Measurements from ENCODE around the gene ERAL1.
"Not testable (repeated sequence)": the region's sequence is repeated elsewhere in the genome, so short reads cannot be mapped to it uniquely, and the experiment has no call there.

ERAL1 gene

GRCh38 chr17:28900986-28901726 is 46.3 kb downstream of the ERAL1 start:
- DNase-seq = no peak

GRCh38 chr17:28901866-28902818 is 47.3 kb downstream of the ERAL1 start:
- peak in 1 of 2 experiments; percentile 45 for DNase-seq

GRCh38 chr17:28902819-28903545 is 48.2 kb downstream of the ERAL1 start, which contains the start of gene DHRS13:
DHRS13 (minus strand) TSS chr17:28903079; CDS start chr17:28902944, 135 bp downstream.
- DNase-seq = peak; percentile 89 to 90

DNA sequence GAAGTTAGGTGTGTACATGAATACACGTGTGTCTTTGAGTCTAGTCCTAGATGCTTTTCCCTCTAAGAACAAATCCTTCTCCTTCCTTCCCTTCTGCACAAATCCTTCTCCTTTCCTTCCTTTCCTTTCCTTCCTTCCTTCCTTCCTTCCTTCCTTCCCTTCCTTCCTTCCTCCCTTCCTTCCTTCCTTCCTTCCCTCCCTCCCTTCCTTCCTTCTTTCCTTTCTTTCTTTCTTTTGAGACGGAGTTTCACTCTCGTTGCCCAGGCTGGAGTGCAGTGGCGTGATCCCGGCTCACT is 48.7 kb downstream of the ERAL1 start:
- DNase-seq = not testable (repeated sequence)

- DNase-seq = no peak
Observed at GRCh38 chr17:28904800-28905199, 50.0 kb downstream of the ERAL1 start.

- DNase-seq = no peak
Observed at GRCh38 chr17:28906276-28906675, 51.5 kb downstream of the ERAL1 start.

GRCh38 chr17:28906706-28907438 is 52.1 kb downstream of the ERAL1 start:
- no peak for DNase-seq

GRCh38 chr17:28907709-28908475 is 53.1 kb downstream of the ERAL1 start:
- no peak for DNase-seq

DNA sequence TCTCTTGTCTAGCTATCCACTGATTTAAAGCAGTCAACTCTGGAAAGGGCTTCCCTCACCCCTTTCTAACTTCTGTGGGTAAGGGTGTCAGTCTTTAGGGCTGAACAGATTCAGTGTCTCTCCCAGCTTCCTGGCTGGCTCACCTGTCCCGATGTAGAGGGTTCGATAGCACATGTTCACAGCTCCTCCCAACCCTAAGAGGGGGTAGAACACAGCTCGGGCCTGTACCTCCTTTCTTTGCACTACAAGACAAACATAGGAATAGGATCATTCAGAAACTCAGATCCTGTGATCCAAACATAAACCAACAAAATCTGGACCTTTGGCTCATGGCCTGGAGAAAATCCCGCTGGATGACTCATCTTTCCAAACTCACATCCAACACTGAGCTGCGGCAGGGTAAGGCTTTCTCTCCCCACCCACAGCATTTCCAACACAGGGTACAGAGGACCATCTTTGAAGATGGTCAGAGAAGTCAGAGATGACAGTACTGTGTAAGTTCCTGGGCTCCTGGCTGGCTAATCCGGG is 53.9 kb downstream of the ERAL1 start:
- DNase-seq = no peak

- DNase-seq = no peak
Observed at GRCh38 chr17:28910534-28910933, 55.7 kb downstream of the ERAL1 start.

Data from NCI-H2081 (cell line).